MCF 10A (cell line): ENCODE results near the gene MEIS2. TPM values are rescaled to one million over a fixed set of nuclear protein-coding genes. Genes with fewer than 3 reads are reported as not detected.

ENCODE experiments used
- BruUV-seq: library from RNA; stranded (reverse); fragments of 400-500 nt; replicated peaks from 2 replicates; lab custom pipeline; 2021; lab: Mats Ljungman, UMichigan
- CTCF ChIA-PET: fragments of 300-600 bp; sonication (Branson Sonifier 250); formaldehyde crosslinking; extraction: SDS; loops from one replicate; lab custom pipeline; 2021; ENCODE audit warnings: antibody characterized with exemption, inconsistent platforms; lab: Yijun Ruan, JAX
- POLR2A ChIA-PET: fragments of 300-600, 350-650 bp; sonication (Branson Sonifier 250); formaldehyde crosslinking; extraction: SDS; loops from one replicate; lab custom pipeline; 2020; ENCODE audit warnings: antibody characterized with exemption, inconsistent platforms; lab: Yijun Ruan, JAX
- DNase-seq: peaks from one replicate; pipeline ENCODE4 v3.0.0-alpha.2; 2018; ENCODE audit not compliant: unreplicated experiment
- H3K27ac Mint-ChIP-seq: one replicate; pipeline ENCODE4 v1.8.0; 2022; ENCODE audit warnings: mild to moderate bottlenecking, low read depth, mixed read lengths; ENCODE audit not compliant: unreplicated experiment
- H3K27me3 Mint-ChIP-seq: one replicate; pipeline ENCODE4 v1.8.0; 2022; ENCODE audit warnings: mixed read lengths; ENCODE audit not compliant: insufficient read depth, unreplicated experiment
- H3K36me3 Mint-ChIP-seq: one replicate; pipeline ENCODE4 v1.8.0; 2022; ENCODE audit warnings: mild to moderate bottlenecking, moderate library complexity, mixed read lengths; ENCODE audit not compliant: insufficient read depth, unreplicated experiment
- H3K4me1 Mint-ChIP-seq: one replicate; pipeline ENCODE4 v1.8.0; 2022; ENCODE audit warnings: mixed read lengths; ENCODE audit not compliant: insufficient read depth, unreplicated experiment
- H3K4me3 Mint-ChIP-seq: one replicate; pipeline ENCODE4 v1.8.0; 2022; ENCODE audit warnings: mild to moderate bottlenecking, moderate library complexity, mixed read lengths; ENCODE audit not compliant: unreplicated experiment
- H3K9me3 Mint-ChIP-seq: one replicate; pipeline ENCODE4 v1.8.0; 2022; ENCODE audit warnings: mixed read lengths; ENCODE audit not compliant: unreplicated experiment
- intact Hi-C: fragments of 100-400 bp; cut with micrococcal nuclease; formaldehyde crosslinking; loops from 2 replicates; pipeline ENCODE4 v1.14.1; 2022
- total RNA-seq: library from RNA; stranded (reverse); gene quantifications from 2 replicates; pipeline ENCODE4 v1.2.3, GENCODE V29; 2022
- TF ChIP-seq, protein P1 (sequence below): fragments of 200-600 bp; IDR thresholded peaks from one replicate; pipeline ENCODE4 v1.8.0; 2022; ENCODE audit warnings: antibody characterized with exemption, mild to moderate bottlenecking; ENCODE audit not compliant: unreplicated experiment

Gene MEIS2
- total RNA-seq, 1 experiment from 2014 or later = 6.9 TPM

DNA sequence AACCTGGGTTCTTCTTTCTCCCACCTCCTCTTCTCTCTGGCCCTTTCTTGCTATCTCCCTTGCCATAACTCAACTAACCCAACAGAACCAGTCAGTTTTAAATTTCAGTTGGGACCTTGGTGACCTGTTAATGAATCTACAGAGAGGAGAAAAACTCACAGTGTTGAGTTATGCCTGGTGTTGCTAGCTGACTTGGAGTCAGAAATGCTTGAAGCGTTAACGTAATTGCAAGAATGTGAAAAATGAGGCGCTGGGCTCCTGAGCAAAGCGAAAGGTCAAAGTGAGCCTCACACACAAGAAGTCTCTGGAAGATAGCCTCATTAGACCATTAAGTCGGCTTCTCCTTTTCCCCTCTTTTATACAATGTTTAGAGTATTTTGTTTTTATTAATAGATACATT lies 18.4 kb downstream of the MEIS2 start:
- Mint-ChIP-seq H3K9me3 (no peaks in the 10 kb centered on the region), H3K36me3 (peaks cover 42% of the 10 kb centered on the region), H3K27ac (no peak overlapping the region), H3K4me1 (peaks cover 8% of the 10 kb centered on the region), H3K27me3 (no peaks in the 10 kb centered on the region), H3K4me3 (no peak overlapping the region)
- no TSS peak for BruUV-seq
- TF ChIP-seq, protein P1, sequence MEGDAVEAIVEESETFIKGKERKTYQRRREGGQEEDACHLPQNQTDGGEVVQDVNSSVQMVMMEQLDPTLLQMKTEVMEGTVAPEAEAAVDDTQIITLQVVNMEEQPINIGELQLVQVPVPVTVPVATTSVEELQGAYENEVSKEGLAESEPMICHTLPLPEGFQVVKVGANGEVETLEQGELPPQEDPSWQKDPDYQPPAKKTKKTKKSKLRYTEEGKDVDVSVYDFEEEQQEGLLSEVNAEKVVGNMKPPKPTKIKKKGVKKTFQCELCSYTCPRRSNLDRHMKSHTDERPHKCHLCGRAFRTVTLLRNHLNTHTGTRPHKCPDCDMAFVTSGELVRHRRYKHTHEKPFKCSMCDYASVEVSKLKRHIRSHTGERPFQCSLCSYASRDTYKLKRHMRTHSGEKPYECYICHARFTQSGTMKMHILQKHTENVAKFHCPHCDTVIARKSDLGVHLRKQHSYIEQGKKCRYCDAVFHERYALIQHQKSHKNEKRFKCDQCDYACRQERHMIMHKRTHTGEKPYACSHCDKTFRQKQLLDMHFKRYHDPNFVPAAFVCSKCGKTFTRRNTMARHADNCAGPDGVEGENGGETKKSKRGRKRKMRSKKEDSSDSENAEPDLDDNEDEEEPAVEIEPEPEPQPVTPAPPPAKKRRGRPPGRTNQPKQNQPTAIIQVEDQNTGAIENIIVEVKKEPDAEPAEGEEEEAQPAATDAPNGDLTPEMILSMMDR = no peak
- intact Hi-C loops = no loop called here
- no peak for DNase-seq
- CTCF ChIA-PET = interaction anchor here (0.5 to 0.6 kb wide), 2 partner anchors 536 to 1327 kb away, joined by 4 read pairs; no protein-coding TSS in a partner anchor
- POLR2A ChIA-PET = no interaction called here

DNA sequence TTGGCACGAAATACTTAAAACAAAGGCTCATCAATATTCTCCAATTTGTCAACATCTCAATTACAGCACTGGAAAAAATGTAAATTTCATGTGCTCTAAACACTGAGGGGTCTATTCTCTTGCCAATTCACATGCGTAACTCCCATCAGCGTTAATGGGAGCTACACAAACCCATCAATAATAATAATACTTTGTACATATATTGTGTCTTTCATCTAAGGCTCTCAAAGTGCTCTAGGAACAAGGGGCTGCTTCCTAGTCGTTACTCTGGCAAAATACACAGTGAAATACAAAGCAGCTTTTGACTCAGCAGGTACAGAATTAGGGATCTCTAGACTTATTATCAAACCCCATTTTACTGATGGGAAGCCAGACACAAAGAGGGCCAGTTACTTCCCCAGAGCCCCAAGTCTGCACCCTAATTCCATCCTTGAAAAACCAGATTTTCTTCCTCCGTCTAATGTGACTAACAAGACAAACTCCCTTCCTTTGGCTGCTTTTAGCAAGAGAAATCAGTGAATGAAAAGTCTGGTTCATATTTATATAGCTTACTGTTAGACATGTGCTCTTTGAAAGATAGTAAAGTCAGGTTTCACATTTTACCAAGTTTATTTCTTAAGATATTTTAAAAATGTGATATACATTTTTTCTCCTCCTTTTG lies 20.0 kb downstream of the MEIS2 start:
- BruUV-seq = no TSS peak
- TF ChIP-seq, protein P1 = no peak
- no peak overlapping the region for H3K4me3 Mint-ChIP-seq
- H3K27me3 Mint-ChIP-seq = no peaks in the 10 kb centered on the region
- no peak overlapping the region for H3K27ac Mint-ChIP-seq
- ChIA-PET POLR2A (interaction anchor here (0.8 to 0.9 kb wide), 2 partner anchors 9 to 10 kb away, joined by 3 read pairs; no protein-coding TSS in a partner anchor), CTCF (interaction anchor here (0.6 to 1.2 kb wide), 4 partner anchors 8 to 1329 kb away, joined by 3 to 4 read pairs (median 3); no protein-coding TSS in a partner anchor)
- H3K9me3 Mint-ChIP-seq = no peaks in the 10 kb centered on the region
- peaks cover 5% of the 10 kb centered on the region for H3K4me1 Mint-ChIP-seq
- peaks cover 36% of the 10 kb centered on the region for H3K36me3 Mint-ChIP-seq
- no peak for DNase-seq
- intact Hi-C loops = no loop called here

- intact Hi-C loops = no loop called here
- POLR2A ChIA-PET = no interaction called here
- peaks cover 35% of the 10 kb centered on the region for H3K36me3 Mint-ChIP-seq
These were observed 20.6 kb downstream of the MEIS2 start for GRCh38 chr15:37079726-37080125.

DNA sequence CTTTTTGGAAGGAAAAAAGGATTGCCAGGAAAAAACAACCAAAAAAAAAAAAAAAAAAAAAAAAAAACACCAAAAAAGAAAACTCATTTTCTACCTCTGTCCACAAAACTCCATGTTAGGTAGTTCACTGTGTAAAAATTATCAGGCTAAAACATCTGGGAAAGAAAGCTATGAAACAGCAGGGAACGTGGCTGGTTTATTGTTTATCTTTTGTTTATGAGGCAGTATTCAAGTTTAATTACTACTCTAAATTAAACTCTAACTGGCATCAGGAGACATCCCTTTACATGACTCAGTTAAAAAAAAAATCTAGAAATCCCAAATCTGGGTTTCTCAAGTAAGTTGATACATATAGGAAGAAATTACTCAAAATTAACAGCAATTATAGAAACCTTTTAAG lies 21.8 kb downstream of the MEIS2 start:
- TF ChIP-seq, protein P1 = no peak
- ChIA-PET POLR2A (interaction anchor here (1.2 kb wide), 1 partner anchor 11 kb away, joined by 3 read pairs; no protein-coding TSS in a partner anchor), CTCF (no interaction called here)
- Mint-ChIP-seq H3K4me3 (no peak overlapping the region), H3K27me3 (no peaks in the 10 kb centered on the region), H3K4me1 (peaks cover 5% of the 10 kb centered on the region), H3K27ac (no peak overlapping the region), H3K9me3 (no peaks in the 10 kb centered on the region), H3K36me3 (peaks cover 31% of the 10 kb centered on the region)
- intact Hi-C loops = no loop called here
- BruUV-seq = no TSS peak
- DNase-seq = no peak

More at GRCh38 chr15:37079726-37080125, 20.6 kb downstream of the MEIS2 start:
- H3K9me3 Mint-ChIP-seq = no peaks in the 10 kb centered on the region
- no TSS peak for BruUV-seq
- no peaks in the 10 kb centered on the region for H3K27me3 Mint-ChIP-seq
- CTCF ChIA-PET = interaction anchor here (0.6 to 1.2 kb wide), 2 partner anchors 92 to 1329 kb away, joined by 3 read pairs; no protein-coding TSS in a partner anchor
- no peak overlapping the region for H3K27ac Mint-ChIP-seq
- no peak for DNase-seq
- H3K4me3 Mint-ChIP-seq = no peak overlapping the region
- H3K4me1 Mint-ChIP-seq = peaks cover 5% of the 10 kb centered on the region
- TF ChIP-seq, protein P1 = no peak
